CD1c-positive myeloid dendritic cell (primary cell): ENCODE measurements around the gene LBR.
"Not testable (repeated sequence)": the region's sequence is repeated elsewhere in the genome, so short reads cannot be mapped to it uniquely, and the experiment has no call there.

Experiments
- DNase-seq: peaks from one replicate; pipeline ENCODE4 v3.0.0-alpha.2; 2016; ENCODE audit errors: extremely low spot score

Gene LBR

GRCh38 chr1:225427235-225428067 is at the start of gene LBR:
Gene LBR, minus strand, starts transcription at chr1:225428038. Its CDS starts 3,963 bp downstream, at chr1:225424075.
- DNase-seq = peak; percentile 42

- no peak for DNase-seq
Measured at GRCh38 chr1:225477296-225477911, 49.6 kb upstream of the LBR start.

GRCh38 chr1:225476538-225476988 is 48.7 kb upstream of the LBR start:
- no peak for DNase-seq

- no peak for DNase-seq
Measured at GRCh38 chr1:225476100-225476511, 48.3 kb upstream of the LBR start.

- peak; percentile 91 for DNase-seq
Measured at GRCh38 chr1:225474986-225475820, 47.4 kb upstream of the LBR start.

- no peak for DNase-seq
Measured at GRCh38 chr1:225474439-225474985, 46.7 kb upstream of the LBR start.

GRCh38 chr1:225473676-225474438 is 46.0 kb upstream of the LBR start:
- DNase-seq = not testable (repeated sequence)

- not testable (repeated sequence) for DNase-seq
Measured at GRCh38 chr1:225473266-225473665, 45.4 kb upstream of the LBR start.

- no peak for DNase-seq
Measured at GRCh38 chr1:225471453-225472301, 43.8 kb upstream of the LBR start.

- DNase-seq = no peak
Measured at GRCh38 chr1:225471109-225471452, 43.2 kb upstream of the LBR start.

GRCh38 chr1:225470211-225471108 is 42.6 kb upstream of the LBR start:
- no peak for DNase-seq

GRCh38 chr1:225469051-225469450 is 41.2 kb upstream of the LBR start:
- DNase-seq = no peak

GRCh38 chr1:225468270-225469020 is 40.6 kb upstream of the LBR start:
- no peak for DNase-seq

GRCh38 chr1:225467193-225468020 is 39.6 kb upstream of the LBR start:
- peak; percentile 88 for DNase-seq

GRCh38 chr1:225466848-225467192 is 39.0 kb upstream of the LBR start:
- no peak for DNase-seq

- DNase-seq = no peak
Measured at GRCh38 chr1:225465793-225466517, 38.1 kb upstream of the LBR start.
